ENCODE measurements around the gene CAPN11.
"Not testable (repeated sequence)": the region's sequence is repeated elsewhere in the genome, so short reads cannot be mapped to it uniquely, and the experiment has no call there.

The CAPN11 gene

DNA sequence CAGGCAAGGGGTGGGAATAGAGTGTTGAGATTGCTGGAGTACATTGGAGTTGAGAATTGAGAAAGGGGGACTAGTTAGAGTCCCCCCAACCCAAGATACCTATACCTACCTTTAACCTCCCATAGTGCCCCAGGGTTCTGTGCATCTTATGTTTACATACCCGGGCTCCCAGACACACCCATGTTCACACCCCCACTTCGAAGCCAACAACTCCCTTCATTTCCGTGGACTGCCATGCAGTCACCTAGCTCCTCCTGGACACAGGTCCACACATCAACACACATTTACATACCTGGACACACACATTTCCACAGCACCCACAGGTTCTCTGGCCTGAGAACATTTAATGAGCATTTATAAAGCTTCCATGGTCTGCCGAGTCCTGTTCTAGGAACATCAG is 26.1 kb upstream of the CAPN11 start:
- peaks cover 23% of the 10 kb centered on the region for H3K4me1 ChIP-seq (ENCODE audit: control insufficient read depth, insufficient read depth, low read length)
- no peaks in the 10 kb centered on the region for H3K27me3 ChIP-seq (ENCODE audit: control insufficient read depth in 1 of 2, insufficient read depth in 2 of 2, low read length in 2 of 2)
- peak overlapping the region in 1 of 2 donors; percentile 36 for H3K9ac ChIP-seq (ENCODE audit: low read length in 2 of 2)
- no peak overlapping the region for H3K4me3 ChIP-seq (ENCODE audit: low read length in 2 of 2)
- H3K27ac ChIP-seq (ENCODE audit: low read length) = no peak overlapping the region
- H3K36me3 ChIP-seq (ENCODE audit: control insufficient read depth in 2 of 2, insufficient read depth in 2 of 2, low read length in 2 of 2) = peaks cover 0 to 11% of the 10 kb centered on the region in 2 donors
- H3K9me3 ChIP-seq (ENCODE audit: control insufficient read depth in 2 of 2, low read length in 2 of 2) = no peaks in the 10 kb centered on the region

DNA sequence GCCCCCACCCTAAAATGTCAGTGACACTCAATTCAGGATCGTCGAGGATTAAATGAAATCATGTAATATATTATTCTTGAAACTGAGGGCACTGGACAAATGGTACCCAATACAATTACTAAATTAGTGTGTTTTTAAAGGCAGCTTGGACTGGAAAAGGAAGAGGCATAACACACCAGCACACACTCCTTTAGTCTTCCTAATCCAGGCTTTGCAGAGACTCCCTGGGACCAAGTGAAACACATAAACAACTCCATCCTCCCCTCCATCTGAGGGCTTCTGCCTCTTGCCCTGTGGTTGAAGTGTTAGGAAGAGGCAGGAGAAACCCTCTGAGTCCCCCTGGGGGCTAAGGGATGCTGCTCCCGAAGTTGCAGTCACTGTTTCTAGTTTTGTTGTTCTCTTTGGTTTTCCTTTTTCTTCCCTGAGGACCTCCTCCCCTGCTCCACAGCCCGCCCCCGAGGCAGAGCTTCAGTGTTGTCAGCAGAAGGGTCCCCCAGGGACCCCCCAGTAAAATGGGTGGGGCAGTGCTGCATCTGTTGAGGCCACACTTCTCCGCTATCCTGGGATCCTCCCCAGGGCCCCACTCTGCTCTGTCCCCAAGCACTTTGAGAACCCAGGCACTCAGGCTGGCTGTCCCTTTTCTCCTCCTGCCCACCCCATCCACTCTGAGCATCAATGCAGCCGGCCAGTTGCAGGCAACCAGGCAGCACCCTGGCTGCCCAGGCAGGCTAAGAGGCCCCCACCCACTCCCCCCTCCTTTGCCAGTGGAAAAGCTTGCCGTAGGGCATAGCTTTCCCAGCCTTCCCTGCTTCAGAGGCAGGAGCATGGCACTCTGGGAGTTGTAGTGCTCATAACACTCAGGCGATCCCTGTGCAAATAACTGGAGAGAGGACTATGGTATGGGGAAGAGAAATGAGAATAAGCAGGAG is 25.4 kb upstream of the CAPN11 start:
- peak overlapping the region in 1 of 2 donors; percentile 35 for H3K4me3 ChIP-seq (ENCODE audit: low read length in 2 of 2)
- no peak overlapping the region for H3K27ac ChIP-seq (ENCODE audit: low read length)
- H3K4me1 ChIP-seq (ENCODE audit: control insufficient read depth, insufficient read depth, low read length) = peaks cover 18% of the 10 kb centered on the region
- H3K9me3 ChIP-seq (ENCODE audit: control insufficient read depth in 2 of 2, low read length in 2 of 2) = no peaks in the 10 kb centered on the region
- H3K36me3 ChIP-seq (ENCODE audit: control insufficient read depth in 2 of 2, insufficient read depth in 2 of 2, low read length in 2 of 2) = peaks cover 0 to 11% of the 10 kb centered on the region in 2 donors
- no peaks in the 10 kb centered on the region for H3K27me3 ChIP-seq (ENCODE audit: control insufficient read depth in 1 of 2, insufficient read depth in 2 of 2, low read length in 2 of 2)
- H3K9ac ChIP-seq (ENCODE audit: low read length in 2 of 2) = peak overlapping the region in 1 of 2 donors; percentile 13

DNA sequence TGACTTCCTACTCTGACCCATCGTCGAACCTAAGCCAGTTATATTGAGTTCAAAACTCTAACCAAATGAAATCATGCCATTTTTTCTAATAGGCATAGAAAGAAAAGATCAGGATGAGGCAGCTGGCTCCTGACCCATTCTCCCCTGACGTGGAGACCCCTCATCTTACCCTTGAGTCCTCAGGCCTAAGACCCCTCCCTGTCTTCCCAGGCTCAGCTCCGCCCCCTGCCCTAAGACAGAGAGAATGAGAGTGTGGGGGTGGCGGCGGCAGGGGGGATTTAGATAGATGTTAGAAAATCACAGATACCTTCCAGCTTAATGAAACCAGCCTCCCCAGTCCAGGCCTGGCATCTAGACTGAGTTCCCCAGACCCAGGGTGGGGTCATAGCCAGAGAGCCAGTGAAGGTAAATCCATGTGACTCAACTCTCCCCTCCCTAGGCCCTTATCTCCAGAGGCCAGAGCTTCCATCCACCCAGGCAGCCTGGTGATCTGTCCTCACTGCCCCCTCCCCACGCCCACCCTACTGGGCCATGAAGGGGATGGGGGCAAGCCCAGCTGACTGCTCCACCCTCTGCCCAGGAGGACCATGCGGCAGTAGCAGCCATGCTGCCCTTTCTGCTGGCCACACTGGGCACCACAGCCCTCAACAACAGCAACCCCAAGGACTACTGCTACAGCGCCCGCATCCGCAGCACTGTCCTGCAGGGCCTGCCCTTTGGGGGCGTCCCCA is 24.5 kb upstream of the CAPN11 start:
- H3K4me3 ChIP-seq (ENCODE audit: low read length in 2 of 2) = no peak overlapping the region
- no peaks in the 10 kb centered on the region for H3K9me3 ChIP-seq (ENCODE audit: control insufficient read depth in 2 of 2, low read length in 2 of 2)
- no peak overlapping the region for H3K27ac ChIP-seq (ENCODE audit: low read length)
- H3K27me3 ChIP-seq (ENCODE audit: control insufficient read depth in 1 of 2, insufficient read depth in 2 of 2, low read length in 2 of 2) = no peaks in the 10 kb centered on the region
- peaks cover 12% of the 10 kb centered on the region for H3K4me1 ChIP-seq (ENCODE audit: control insufficient read depth, insufficient read depth, low read length)
- H3K36me3 ChIP-seq (ENCODE audit: control insufficient read depth in 2 of 2, insufficient read depth in 2 of 2, low read length in 2 of 2) = peaks cover 0 to 13% of the 10 kb centered on the region in 2 donors
- no peak overlapping the region for H3K9ac ChIP-seq (ENCODE audit: low read length in 2 of 2)

DNA sequence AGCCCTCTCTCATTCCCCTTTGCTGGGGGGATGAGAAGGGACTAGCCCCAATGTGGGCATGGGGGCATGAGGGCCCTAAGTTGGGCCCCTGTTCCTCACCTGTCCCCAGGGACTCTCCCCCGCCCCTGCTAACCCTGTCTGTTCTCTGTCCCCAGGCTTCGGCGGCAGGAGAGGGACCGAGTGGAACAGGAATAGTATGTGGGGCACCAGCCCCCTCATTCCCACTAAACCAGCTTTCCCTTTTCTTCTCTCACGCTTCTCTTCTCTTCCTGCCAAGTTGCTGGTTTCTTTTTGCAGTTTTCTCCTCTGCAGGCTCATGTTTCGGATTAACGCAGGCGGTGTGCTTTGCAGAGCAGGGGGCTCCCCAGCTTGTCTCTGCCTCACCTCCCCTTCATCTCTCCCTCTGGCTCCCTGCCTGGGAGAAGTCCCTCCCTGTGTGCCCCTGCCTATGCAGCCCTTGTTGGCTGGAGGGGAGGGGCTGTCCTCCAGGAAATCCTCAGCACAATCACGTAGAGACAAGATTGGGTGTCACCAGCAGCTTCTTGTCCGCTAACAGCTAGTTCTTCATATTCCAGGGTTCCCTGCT is 23.4 kb upstream of the CAPN11 start:
- Histone ChIP-seq H3K9me3 (ENCODE audit: control insufficient read depth in 2 of 2, low read length in 2 of 2) (no peaks in the 10 kb centered on the region), H3K27ac (ENCODE audit: low read length) (no peak overlapping the region), H3K36me3 (ENCODE audit: control insufficient read depth in 2 of 2, insufficient read depth in 2 of 2, low read length in 2 of 2) (peaks cover 10 to 19% of the 10 kb centered on the region in 2 donors), H3K4me3 (ENCODE audit: low read length in 2 of 2) (no peak overlapping the region), H3K4me1 (ENCODE audit: control insufficient read depth, insufficient read depth, low read length) (peaks cover 12% of the 10 kb centered on the region), H3K27me3 (ENCODE audit: control insufficient read depth in 1 of 2, insufficient read depth in 2 of 2, low read length in 2 of 2) (no peaks in the 10 kb centered on the region), H3K9ac (ENCODE audit: low read length in 2 of 2) (no peak overlapping the region)

DNA sequence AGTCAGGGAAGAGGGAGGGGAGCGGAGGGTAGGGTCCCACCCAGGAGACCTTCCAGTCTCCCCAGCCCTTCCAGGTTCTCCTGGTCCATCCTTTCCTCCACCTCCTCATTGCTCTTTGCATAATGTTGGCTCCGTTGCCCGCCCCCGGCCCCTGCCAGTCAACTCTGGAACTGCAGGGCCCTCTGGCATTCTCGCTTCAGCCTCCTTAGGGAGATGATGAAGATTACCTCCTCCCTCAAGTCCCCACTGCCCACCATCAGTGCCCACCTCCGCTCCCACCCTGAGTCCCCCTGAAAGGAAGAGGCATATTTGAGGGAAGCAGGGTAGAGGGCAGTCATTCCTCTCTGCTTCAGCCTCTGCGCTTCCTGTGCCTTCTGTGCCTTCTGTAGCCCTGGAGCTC is 22.7 kb upstream of the CAPN11 start:
- peaks cover 16 to 25% of the 10 kb centered on the region in 2 donors for H3K36me3 ChIP-seq (ENCODE audit: control insufficient read depth in 2 of 2, insufficient read depth in 2 of 2, low read length in 2 of 2)

DNA sequence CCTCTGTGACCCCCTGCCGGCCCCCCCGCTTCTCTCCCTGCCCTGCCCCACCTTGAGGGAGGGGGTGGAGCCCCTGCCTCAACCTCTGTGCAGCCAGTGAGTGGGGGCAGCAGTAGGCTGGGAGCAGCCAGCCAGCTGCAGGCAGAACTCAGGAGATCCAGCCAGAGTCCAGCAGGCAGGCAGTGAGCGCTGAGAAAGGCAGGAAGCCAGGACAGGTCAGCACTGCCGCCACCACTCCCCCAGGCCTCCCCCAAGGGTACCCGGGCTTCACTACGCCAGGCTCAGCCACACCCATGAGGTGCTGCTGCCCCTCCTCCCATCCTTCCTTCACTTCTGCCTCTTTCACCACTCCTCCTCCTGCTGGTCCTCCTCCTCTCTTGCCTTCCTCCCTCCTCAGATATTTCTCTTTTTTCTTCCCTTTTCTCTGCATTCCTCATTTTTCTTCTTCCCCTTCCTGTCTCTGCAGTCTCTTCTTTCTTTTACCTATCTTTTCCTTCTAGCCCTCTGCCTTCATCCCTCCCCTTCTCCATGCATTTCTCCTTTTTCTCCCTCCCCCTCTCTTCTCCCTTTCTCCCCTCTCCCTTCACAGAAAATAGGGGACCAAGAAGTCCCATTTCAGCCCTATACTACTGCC is 19.8 kb upstream of the CAPN11 start:
- no peak overlapping the region for H3K9ac ChIP-seq (ENCODE audit: low read length in 2 of 2)
- peaks cover 3% of the 10 kb centered on the region for H3K4me1 ChIP-seq (ENCODE audit: control insufficient read depth, insufficient read depth, low read length)
- peaks cover 23 to 38% of the 10 kb centered on the region in 2 donors for H3K36me3 ChIP-seq (ENCODE audit: control insufficient read depth in 2 of 2, insufficient read depth in 2 of 2, low read length in 2 of 2)

More for the DNA sequence above, 22.7 kb upstream of the CAPN11 start:
- no peak overlapping the region for H3K9ac ChIP-seq (ENCODE audit: low read length in 2 of 2)
- no peak overlapping the region for H3K4me3 ChIP-seq (ENCODE audit: low read length in 2 of 2)
- no peaks in the 10 kb centered on the region for H3K9me3 ChIP-seq (ENCODE audit: control insufficient read depth in 2 of 2, low read length in 2 of 2)
- no peak overlapping the region for H3K27ac ChIP-seq (ENCODE audit: low read length)
- H3K27me3 ChIP-seq (ENCODE audit: control insufficient read depth in 1 of 2, insufficient read depth in 2 of 2, low read length in 2 of 2) = no peaks in the 10 kb centered on the region
- peaks cover 12% of the 10 kb centered on the region for H3K4me1 ChIP-seq (ENCODE audit: control insufficient read depth, insufficient read depth, low read length)

DNA sequence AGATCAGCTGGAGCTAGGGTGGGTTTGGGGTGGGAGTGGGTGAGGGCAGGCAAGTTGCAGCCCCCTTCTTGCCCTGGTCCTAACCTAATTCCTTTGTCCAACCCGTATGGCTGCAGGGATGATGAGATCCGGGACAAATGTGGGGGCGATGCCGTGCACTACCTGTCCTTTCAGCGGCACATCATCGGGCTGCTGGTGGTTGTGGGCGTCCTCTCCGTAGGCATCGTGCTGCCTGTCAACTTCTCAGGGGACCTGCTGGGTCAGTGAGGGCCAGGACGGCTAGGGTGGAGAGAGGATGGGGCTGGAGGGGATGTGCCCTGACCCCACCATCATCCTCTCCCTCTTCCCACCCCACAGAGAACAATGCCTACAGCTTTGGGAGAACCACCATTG is 19.3 kb upstream of the CAPN11 start:
- no peak overlapping the region for H3K9ac ChIP-seq (ENCODE audit: low read length in 2 of 2)
- no peak overlapping the region for H3K27ac ChIP-seq (ENCODE audit: low read length)
- H3K36me3 ChIP-seq (ENCODE audit: control insufficient read depth in 2 of 2, insufficient read depth in 2 of 2, low read length in 2 of 2) = peaks cover 27 to 42% of the 10 kb centered on the region in 2 donors
- H3K9me3 ChIP-seq (ENCODE audit: control insufficient read depth in 2 of 2, low read length in 2 of 2) = no peaks in the 10 kb centered on the region
- no peaks in the 10 kb centered on the region for H3K4me1 ChIP-seq (ENCODE audit: control insufficient read depth, insufficient read depth, low read length)
- H3K27me3 ChIP-seq (ENCODE audit: control insufficient read depth in 1 of 2, insufficient read depth in 2 of 2, low read length in 2 of 2) = no peaks in the 10 kb centered on the region
- no peak overlapping the region for H3K4me3 ChIP-seq (ENCODE audit: low read length in 2 of 2)

More for the DNA sequence above, 19.8 kb upstream of the CAPN11 start:
- Histone ChIP-seq H3K9me3 (ENCODE audit: control insufficient read depth in 2 of 2, low read length in 2 of 2) (no peaks in the 10 kb centered on the region), H3K27me3 (ENCODE audit: control insufficient read depth in 1 of 2, insufficient read depth in 2 of 2, low read length in 2 of 2) (no peaks in the 10 kb centered on the region), H3K27ac (ENCODE audit: low read length) (no peak overlapping the region), H3K4me3 (ENCODE audit: low read length in 2 of 2) (no peak overlapping the region)

DNA sequence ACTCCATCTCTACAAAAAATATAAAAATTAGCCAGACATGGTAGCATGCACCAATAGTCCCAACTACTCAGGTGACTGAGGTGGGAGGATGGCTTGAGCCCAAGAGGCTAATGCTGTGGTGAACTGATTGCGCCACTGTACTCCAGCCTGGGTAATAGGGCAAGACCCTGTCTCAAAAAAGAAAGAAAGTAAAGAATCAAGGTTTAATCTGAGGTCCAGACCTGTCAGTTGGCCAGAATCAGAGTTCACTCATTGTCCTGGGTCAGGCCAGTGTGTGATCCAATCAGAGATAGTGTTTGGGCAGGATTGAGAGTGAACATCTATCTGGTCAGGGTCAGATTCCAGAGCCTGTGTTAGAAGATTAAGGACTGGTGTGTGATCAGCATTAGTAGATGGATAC is 15.8 kb upstream of the CAPN11 start:
- no peak overlapping the region for H3K9ac ChIP-seq (ENCODE audit: low read length in 2 of 2)
- H3K9me3 ChIP-seq (ENCODE audit: control insufficient read depth in 2 of 2, low read length in 2 of 2) = no peaks in the 10 kb centered on the region
- no peaks in the 10 kb centered on the region for H3K27me3 ChIP-seq (ENCODE audit: control insufficient read depth in 1 of 2, insufficient read depth in 2 of 2, low read length in 2 of 2)
- no peak overlapping the region for H3K4me3 ChIP-seq (ENCODE audit: low read length in 2 of 2)
- no peak overlapping the region for H3K27ac ChIP-seq (ENCODE audit: low read length)
- peaks cover 34 to 43% of the 10 kb centered on the region in 2 donors for H3K36me3 ChIP-seq (ENCODE audit: control insufficient read depth in 2 of 2, insufficient read depth in 2 of 2, low read length in 2 of 2)
- no peaks in the 10 kb centered on the region for H3K4me1 ChIP-seq (ENCODE audit: control insufficient read depth, insufficient read depth, low read length)

DNA sequence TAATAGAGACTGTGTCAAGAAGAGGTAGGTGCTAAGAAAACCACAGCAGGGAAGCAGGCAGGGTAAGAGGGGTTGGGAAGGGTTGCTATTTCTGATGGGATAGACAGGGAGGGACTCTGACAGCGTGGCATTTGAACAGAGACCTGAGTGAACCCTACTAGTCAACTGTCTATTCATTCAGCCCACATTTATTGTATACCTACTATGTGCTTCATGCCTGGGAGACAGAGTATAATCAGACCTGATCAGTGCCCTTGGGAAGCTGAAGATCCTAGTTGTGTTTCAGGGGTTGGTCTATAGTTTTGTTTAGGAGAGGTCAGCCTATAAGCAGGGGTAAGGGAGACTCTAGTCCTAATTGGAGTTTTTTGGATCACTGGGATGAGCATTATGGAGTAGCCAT is 14.9 kb upstream of the CAPN11 start:
- peaks cover 37 to 50% of the 10 kb centered on the region in 2 donors for H3K36me3 ChIP-seq (ENCODE audit: control insufficient read depth in 2 of 2, insufficient read depth in 2 of 2, low read length in 2 of 2)
- no peaks in the 10 kb centered on the region for H3K27me3 ChIP-seq (ENCODE audit: control insufficient read depth in 1 of 2, insufficient read depth in 2 of 2, low read length in 2 of 2)
- no peaks in the 10 kb centered on the region for H3K4me1 ChIP-seq (ENCODE audit: control insufficient read depth, insufficient read depth, low read length)
- no peaks in the 10 kb centered on the region for H3K9me3 ChIP-seq (ENCODE audit: control insufficient read depth in 2 of 2, low read length in 2 of 2)
- H3K4me3 ChIP-seq (ENCODE audit: low read length in 2 of 2) = no peak overlapping the region
- H3K27ac ChIP-seq (ENCODE audit: low read length) = no peak overlapping the region
- no peak overlapping the region for H3K9ac ChIP-seq (ENCODE audit: low read length in 2 of 2)

DNA sequence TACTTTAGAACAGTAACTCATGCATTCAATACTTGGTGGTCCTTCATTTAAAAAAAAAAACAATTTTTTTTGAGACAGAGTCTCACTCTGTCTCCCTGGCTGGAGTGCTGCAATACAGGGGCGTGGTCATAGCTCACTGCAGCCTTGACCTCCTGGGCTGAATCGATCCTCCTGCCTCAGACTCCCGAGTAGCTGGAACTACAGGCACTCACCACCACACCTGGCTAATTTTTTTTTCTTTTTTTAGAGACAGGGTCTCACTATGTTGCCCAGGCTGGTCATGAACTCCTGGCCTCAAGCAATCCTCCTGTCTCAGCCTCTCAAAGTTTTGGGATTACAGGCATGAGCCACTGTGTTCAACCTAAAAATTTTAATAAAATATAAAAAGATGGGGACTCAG is 14.1 kb upstream of the CAPN11 start:
- H3K4me3 ChIP-seq (ENCODE audit: low read length in 2 of 2) = not testable (repeated sequence)
- peaks cover 34 to 53% of the 10 kb centered on the region in 2 donors for H3K36me3 ChIP-seq (ENCODE audit: control insufficient read depth in 2 of 2, insufficient read depth in 2 of 2, low read length in 2 of 2)

More for the DNA sequence above, 14.1 kb upstream of the CAPN11 start:
- H3K27ac ChIP-seq (ENCODE audit: low read length); H3K4me1 ChIP-seq (ENCODE audit: control insufficient read depth, insufficient read depth, low read length); H3K9ac ChIP-seq (ENCODE audit: low read length in 2 of 2); H3K9me3 ChIP-seq (ENCODE audit: control insufficient read depth in 2 of 2, low read length in 2 of 2); H3K27me3 ChIP-seq (ENCODE audit: control insufficient read depth in 1 of 2, insufficient read depth in 2 of 2, low read length in 2 of 2): not testable (repeated sequence)
